Hepatocyte (in vitro differentiated cells): ENCODE data around the gene CLIP3. TPM values are rescaled to one million over a fixed set of nuclear protein-coding genes. Genes with fewer than 3 reads are reported as not detected.

Experiments used
- DNase-seq: peaks from one replicate; pipeline ENCODE4 v3.0.0-alpha.2; 2016; ENCODE audit warnings: low spot score
- H2AFZ ChIP-seq: fragments of 200-600 bp; sonication (generic); 2 replicates; pipeline ENCODE4 v1.6.0; 2016; ENCODE audit warnings: antibody characterized with exemption, mild to moderate bottlenecking
- H3K27ac ChIP-seq: fragments of 200-600 bp; sonication (generic); 2 replicates; pipeline ENCODE4 v1.5.1; 2016; ENCODE audit warnings: mild to moderate bottlenecking
- H3K27me3 ChIP-seq: fragments of 200-600 bp; sonication (generic); 2 replicates; pipeline ENCODE4 v1.6.1; 2016
- H3K36me3 ChIP-seq: fragments of 200-600 bp; sonication (generic); replicated peaks from 2 replicates; pipeline ENCODE4 v1.5.1; 2016; ENCODE audit warnings: low read depth; ENCODE audit not compliant: insufficient read depth
- H3K4me1 ChIP-seq: fragments of 200-600 bp; sonication (generic); 2 replicates; pipeline ENCODE4 v1.5.1; 2016; ENCODE audit warnings: mild to moderate bottlenecking, moderate library complexity; ENCODE audit not compliant: insufficient read depth
- H3K4me2 ChIP-seq: fragments of 200-600 bp; sonication (generic); 2 replicates; pipeline ENCODE4 v1.6.0; 2016
- H3K4me3 ChIP-seq: fragments of 200-600 bp; sonication (generic); 2 replicates; pipeline ENCODE4 v1.5.1; 2016; ENCODE audit warnings: mild to moderate bottlenecking
- H3K79me2 ChIP-seq: fragments of 200-600 bp; sonication (generic); 2 replicates; pipeline ENCODE4 v1.6.0; 2017; ENCODE audit warnings: mild to moderate bottlenecking
- H3K9me2 ChIP-seq: fragments of 200-600 bp; sonication (generic); replicated peaks from 2 replicates; pipeline ENCODE4 v1.6.0; 2017; ENCODE audit warnings: mild to moderate bottlenecking; ENCODE audit not compliant: insufficient read depth
- H3K9me3 ChIP-seq: fragments of 200-600 bp; sonication (generic); 2 replicates; pipeline ENCODE4 v1.5.1; 2016; ENCODE audit warnings: low read depth, mild to moderate bottlenecking
- H4K20me1 ChIP-seq: fragments of 200-600 bp; sonication (generic); 2 replicates; pipeline ENCODE4 v1.6.0; 2016; ENCODE audit warnings: mild to moderate bottlenecking; ENCODE audit not compliant: insufficient read depth, poor library complexity, severe bottlenecking
- CTCF ChIP-seq: fragments of 200-600 bp; sonication (generic); IDR thresholded peaks from 2 replicates; pipeline ENCODE4 v1.5.1; 2016; ENCODE audit warnings: antibody characterized with exemption, mild to moderate bottlenecking; ENCODE audit not compliant: poor library complexity
- EZH2 ChIP-seq: fragments of 200-600 bp; sonication (generic); IDR thresholded peaks from 2 replicates; pipeline ENCODE4 v1.6.1; 2016; ENCODE audit warnings: antibody characterized with exemption, mild to moderate bottlenecking, borderline replicate concordance
- EZH2phosphoT487 ChIP-seq: fragments of 200-600 bp; sonication (generic); IDR thresholded peaks from one replicate; pipeline ENCODE4 v1.6.1; 2018; ENCODE audit warnings: antibody characterized with exemption, mild to moderate bottlenecking, low read depth, moderate library complexity; ENCODE audit not compliant: unreplicated experiment, severe bottlenecking
- WGBS: methylation state at CpG from one replicate; pipeline ENCODE4 v1.1.6; 2016; ENCODE audit warnings: low lambda C conversion rate; ENCODE audit errors: missing lambda C conversion rate; 5-methylcytosine and 5-hydroxymethylcytosine counted together
- polyA plus RNA-seq: library from polyadenylated mRNA; unstranded; fragments of >200 nt; fragmentation: Nextera tagmentation; extraction: Ambion mirVana; gene quantifications from 2 replicates; pipeline ENCODE4 v1.2.1, GENCODE V29; 2016
- total RNA-seq: library from RNA; depleted of rRNA; stranded (reverse); fragments of >200 nt; gene quantifications from 2 replicates; pipeline ENCODE4 v1.2.3, GENCODE V29; 2014

The CLIP3 gene
- total and polyA plus RNA-seq, 2 experiments from 2014 or later, result 5.1 to 19.5 TPM

- H3K4me2 ChIP-seq, result no peak overlapping the region
- no peak for DNase-seq
- TF ChIP-seq EZH2 (no peak), EZH2phosphoT487 (no peak), CTCF (no peak)
- H3K27me3 ChIP-seq, result no peaks in the 10 kb centered on the region
- 87% methylated on average over 11 of the region's 11 CpGs for WGBS
- H3K27ac ChIP-seq, result no peak overlapping the region
- H3K79me2 ChIP-seq, result no peaks in the 10 kb centered on the region
- no peaks in the 10 kb centered on the region for H3K4me1 ChIP-seq
- H3K9me2 ChIP-seq, result no peaks in the 10 kb centered on the region
- H4K20me1 ChIP-seq, result no peaks in the 10 kb centered on the region
- H3K4me3 ChIP-seq, result no peak overlapping the region
- H3K36me3 ChIP-seq, result no peaks in the 10 kb centered on the region
- H3K9me3 ChIP-seq, result no peaks in the 10 kb centered on the region
- H2AFZ ChIP-seq, result no peak overlapping the region
Measured at GRCh38 chr19:36067681-36068080, 35.0 kb upstream of the CLIP3 start.

- H3K9me2 ChIP-seq, result no peaks in the 10 kb centered on the region
- no peaks in the 10 kb centered on the region for H3K27me3 ChIP-seq
- no peak for TF ChIP-seq EZH2phosphoT487
- no peak for TF ChIP-seq EZH2
- no peak for TF ChIP-seq CTCF
- H4K20me1 ChIP-seq, result no peaks in the 10 kb centered on the region
- no peaks in the 10 kb centered on the region for H3K9me3 ChIP-seq
- H3K27ac ChIP-seq, result no peak overlapping the region
- WGBS, result 98% methylated on average over 8 of the region's 8 CpGs
- no peak overlapping the region for H2AFZ ChIP-seq
- no peaks in the 10 kb centered on the region for H3K79me2 ChIP-seq
- no peaks in the 10 kb centered on the region for H3K4me1 ChIP-seq
- H3K4me3 ChIP-seq, result no peak overlapping the region
- no peaks in the 10 kb centered on the region for H3K36me3 ChIP-seq
- DNase-seq, result no peak
- H3K4me2 ChIP-seq, result no peak overlapping the region
Measured at GRCh38 chr19:36064826-36065225, 32.2 kb upstream of the CLIP3 start.

- Histone ChIP-seq H4K20me1 (no peaks in the 10 kb centered on the region), H3K79me2 (peaks cover 2% of the 10 kb centered on the region), H3K9me2 (no peaks in the 10 kb centered on the region), H3K36me3 (no peaks in the 10 kb centered on the region), H3K4me3 (no peak overlapping the region), H2AFZ (no peak overlapping the region), H3K9me3 (no peaks in the 10 kb centered on the region), H3K4me1 (peaks cover 3% of the 10 kb centered on the region), H3K27ac (no peak overlapping the region), H3K4me2 (no peak overlapping the region), H3K27me3 (no peaks in the 10 kb centered on the region)
- TF ChIP-seq EZH2phosphoT487 (no peak), CTCF (no peak), EZH2 (no peak)
- WGBS, result 92% methylated on average over 2 of the region's 2 CpGs
- no peak for DNase-seq
Measured at GRCh38 chr19:36061367-36061766, 28.7 kb upstream of the CLIP3 start.

- DNase-seq, result peak; percentile 67
- H3K4me3 ChIP-seq, result no peak overlapping the region
- peaks cover 7% of the 10 kb centered on the region for H3K4me1 ChIP-seq
- peaks cover 6% of the 10 kb centered on the region for H3K79me2 ChIP-seq
- H3K4me2 ChIP-seq, result no peak overlapping the region
- WGBS, result 90% methylated on average over 4 of the region's 4 CpGs
- TF ChIP-seq EZH2phosphoT487 (no peak), EZH2 (no peak), CTCF (peak; percentile 54)
- no peak overlapping the region for H3K27ac ChIP-seq
- H4K20me1 ChIP-seq, result no peaks in the 10 kb centered on the region
- H2AFZ ChIP-seq, result no peak overlapping the region
- no peaks in the 10 kb centered on the region for H3K36me3 ChIP-seq
- no peaks in the 10 kb centered on the region for H3K9me2 ChIP-seq
- no peaks in the 10 kb centered on the region for H3K27me3 ChIP-seq
- H3K9me3 ChIP-seq, result no peaks in the 10 kb centered on the region
Measured at GRCh38 chr19:36060430-36060829, 27.8 kb upstream of the CLIP3 start.
